MCF 10A (cell line): ENCODE data around the gene ABR. TPM values are rescaled to one million over a fixed set of nuclear protein-coding genes. Genes with fewer than 3 reads are reported as not detected.
"Not testable (repeated sequence)": the region's sequence is repeated elsewhere in the genome, so short reads cannot be mapped to it uniquely, and the experiment has no call there.

Experiments used
- BruUV-seq: library from RNA; stranded (reverse); fragments of 400-500 nt; replicated peaks from 2 replicates; lab custom pipeline; 2021; lab: Mats Ljungman, UMichigan
- CTCF ChIA-PET: fragments of 300-600 bp; sonication (Branson Sonifier 250); formaldehyde crosslinking; extraction: SDS; loops from one replicate; lab custom pipeline; 2021; ENCODE audit warnings: antibody characterized with exemption, inconsistent platforms; lab: Yijun Ruan, JAX
- POLR2A ChIA-PET: fragments of 300-600, 350-650 bp; sonication (Branson Sonifier 250); formaldehyde crosslinking; extraction: SDS; loops from one replicate; lab custom pipeline; 2020; ENCODE audit warnings: antibody characterized with exemption, inconsistent platforms; lab: Yijun Ruan, JAX
- DNase-seq: peaks from one replicate; pipeline ENCODE4 v3.0.0-alpha.2; 2018; ENCODE audit not compliant: unreplicated experiment
- H3K27ac Mint-ChIP-seq: one replicate; pipeline ENCODE4 v1.8.0; 2022; ENCODE audit warnings: mild to moderate bottlenecking, low read depth, mixed read lengths; ENCODE audit not compliant: unreplicated experiment
- H3K27me3 Mint-ChIP-seq: one replicate; pipeline ENCODE4 v1.8.0; 2022; ENCODE audit warnings: mixed read lengths; ENCODE audit not compliant: insufficient read depth, unreplicated experiment
- H3K36me3 Mint-ChIP-seq: one replicate; pipeline ENCODE4 v1.8.0; 2022; ENCODE audit warnings: mild to moderate bottlenecking, moderate library complexity, mixed read lengths; ENCODE audit not compliant: insufficient read depth, unreplicated experiment
- H3K4me1 Mint-ChIP-seq: one replicate; pipeline ENCODE4 v1.8.0; 2022; ENCODE audit warnings: mixed read lengths; ENCODE audit not compliant: insufficient read depth, unreplicated experiment
- H3K4me3 Mint-ChIP-seq: one replicate; pipeline ENCODE4 v1.8.0; 2022; ENCODE audit warnings: mild to moderate bottlenecking, moderate library complexity, mixed read lengths; ENCODE audit not compliant: unreplicated experiment
- H3K9me3 Mint-ChIP-seq: one replicate; pipeline ENCODE4 v1.8.0; 2022; ENCODE audit warnings: mixed read lengths; ENCODE audit not compliant: unreplicated experiment
- intact Hi-C: fragments of 100-400 bp; cut with micrococcal nuclease; formaldehyde crosslinking; loops from 2 replicates; pipeline ENCODE4 v1.14.1; 2022
- total RNA-seq: library from RNA; stranded (reverse); gene quantifications from 2 replicates; pipeline ENCODE4 v1.2.3, GENCODE V29; 2022
- TF ChIP-seq, protein P1 (sequence below): fragments of 200-600 bp; IDR thresholded peaks from one replicate; pipeline ENCODE4 v1.8.0; 2022; ENCODE audit warnings: antibody characterized with exemption, mild to moderate bottlenecking; ENCODE audit not compliant: unreplicated experiment

ABR gene
- total RNA-seq, 1 experiment from 2014 or later, result 44.7 TPM

DNA sequence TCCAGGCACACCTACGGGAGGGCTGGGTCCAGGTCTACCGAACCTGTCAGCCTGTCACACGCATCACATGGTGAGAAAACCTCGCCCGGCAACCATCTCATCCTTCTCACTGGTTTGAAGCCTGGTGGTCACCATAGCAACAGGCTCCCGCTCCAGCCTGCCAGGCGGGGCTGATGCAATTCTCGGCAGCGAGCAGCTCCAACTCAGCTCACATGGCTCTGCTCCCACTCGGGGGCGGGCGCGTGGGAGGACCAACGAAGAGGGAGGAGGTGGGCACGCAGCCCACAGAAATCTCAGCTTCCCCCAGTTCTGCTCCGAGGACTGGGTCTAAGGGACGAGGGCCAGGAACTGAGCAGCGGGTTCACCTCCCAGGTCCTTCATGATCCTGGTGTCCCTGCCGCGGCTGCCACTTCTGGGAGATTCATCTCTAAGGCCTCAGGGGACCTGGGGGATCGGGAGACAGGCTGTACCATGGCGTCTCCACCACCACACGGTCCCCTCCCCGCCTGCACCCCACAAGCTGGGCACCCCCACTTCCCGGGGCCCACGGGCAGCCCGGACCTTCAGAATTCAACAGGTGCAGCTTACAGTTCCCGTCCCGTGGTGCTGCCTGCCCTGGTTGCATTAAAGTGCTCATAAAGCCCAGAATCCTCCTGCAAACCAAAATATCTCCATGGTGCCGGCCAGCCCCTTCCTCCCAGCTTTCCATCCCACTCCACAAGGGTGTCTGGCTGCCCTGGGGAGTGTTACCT lies 25.8 kb downstream of the ABR start:
- POLR2A ChIA-PET, result no interaction called here
- no peak overlapping the region for H3K4me3 Mint-ChIP-seq
- CTCF ChIA-PET, result no interaction called here
- H3K27ac Mint-ChIP-seq, result no peak overlapping the region
- H3K27me3 Mint-ChIP-seq, result no peaks in the 10 kb centered on the region
- intact Hi-C loops, result no loop called here
- TF ChIP-seq, protein P1, sequence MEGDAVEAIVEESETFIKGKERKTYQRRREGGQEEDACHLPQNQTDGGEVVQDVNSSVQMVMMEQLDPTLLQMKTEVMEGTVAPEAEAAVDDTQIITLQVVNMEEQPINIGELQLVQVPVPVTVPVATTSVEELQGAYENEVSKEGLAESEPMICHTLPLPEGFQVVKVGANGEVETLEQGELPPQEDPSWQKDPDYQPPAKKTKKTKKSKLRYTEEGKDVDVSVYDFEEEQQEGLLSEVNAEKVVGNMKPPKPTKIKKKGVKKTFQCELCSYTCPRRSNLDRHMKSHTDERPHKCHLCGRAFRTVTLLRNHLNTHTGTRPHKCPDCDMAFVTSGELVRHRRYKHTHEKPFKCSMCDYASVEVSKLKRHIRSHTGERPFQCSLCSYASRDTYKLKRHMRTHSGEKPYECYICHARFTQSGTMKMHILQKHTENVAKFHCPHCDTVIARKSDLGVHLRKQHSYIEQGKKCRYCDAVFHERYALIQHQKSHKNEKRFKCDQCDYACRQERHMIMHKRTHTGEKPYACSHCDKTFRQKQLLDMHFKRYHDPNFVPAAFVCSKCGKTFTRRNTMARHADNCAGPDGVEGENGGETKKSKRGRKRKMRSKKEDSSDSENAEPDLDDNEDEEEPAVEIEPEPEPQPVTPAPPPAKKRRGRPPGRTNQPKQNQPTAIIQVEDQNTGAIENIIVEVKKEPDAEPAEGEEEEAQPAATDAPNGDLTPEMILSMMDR, result no peak
- no TSS peak for BruUV-seq
- peak; percentile 11 for DNase-seq
- H3K36me3 Mint-ChIP-seq, result no peaks in the 10 kb centered on the region
- no peaks in the 10 kb centered on the region for H3K4me1 Mint-ChIP-seq
- H3K9me3 Mint-ChIP-seq, result no peaks in the 10 kb centered on the region

DNA sequence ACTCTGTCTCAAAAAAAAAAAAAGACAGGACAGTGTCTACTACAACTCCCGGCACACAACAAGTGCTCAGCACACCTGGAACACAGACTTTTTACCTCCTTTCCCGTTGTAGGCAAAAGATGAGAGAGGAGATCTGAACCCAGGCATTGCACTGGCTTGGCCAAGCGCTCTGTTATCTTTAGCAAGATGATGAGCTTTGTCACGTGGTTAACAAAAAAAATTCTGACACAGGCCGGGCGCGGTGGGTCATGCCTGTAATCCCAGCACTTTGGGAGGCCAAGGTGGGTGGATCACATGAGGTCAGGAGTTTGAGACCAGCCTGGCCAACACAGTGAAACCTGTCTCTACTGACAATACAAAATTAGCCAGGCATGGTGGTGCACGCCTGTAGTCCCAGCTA lies 27.2 kb downstream of the ABR start:
- not testable (repeated sequence) for H3K9me3 Mint-ChIP-seq

DNA sequence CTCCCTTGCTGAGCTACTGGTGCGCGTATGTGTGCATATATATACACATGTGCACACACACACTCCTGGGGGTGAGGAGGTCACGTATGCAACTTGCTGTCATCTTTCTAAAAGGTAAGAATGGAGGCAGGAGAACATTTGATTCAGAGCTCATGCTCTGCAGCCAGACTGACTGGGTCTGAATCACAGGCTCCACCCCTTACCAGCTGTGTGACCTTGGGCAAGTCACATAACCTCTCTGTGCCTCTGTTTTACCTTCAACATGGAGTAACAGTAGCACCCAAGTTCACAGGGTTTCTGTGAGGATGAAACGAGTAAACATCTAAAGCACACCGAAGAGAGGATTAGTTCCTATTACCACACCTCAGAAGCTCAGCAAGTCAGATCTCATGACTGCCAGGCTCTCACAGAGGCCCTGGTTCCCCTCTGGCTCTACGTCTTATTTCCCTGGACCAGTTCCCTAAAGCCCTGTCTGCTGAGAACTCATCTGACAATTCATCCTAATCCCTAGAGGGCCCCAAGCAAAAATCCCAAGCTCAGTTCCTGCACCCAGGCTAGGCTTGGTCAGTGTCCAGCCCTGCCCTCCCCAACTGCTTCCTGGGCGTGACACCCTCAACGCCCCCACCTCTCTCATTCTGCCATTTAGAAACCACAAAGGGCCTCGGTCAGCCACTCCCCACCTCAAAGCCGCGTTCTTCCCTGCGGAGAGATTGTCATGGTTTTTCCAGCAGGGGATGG lies 28.7 kb downstream of the ABR start:
- no peak for DNase-seq
- Mint-ChIP-seq H3K4me1 (peaks cover 6% of the 10 kb centered on the region), H3K9me3 (no peaks in the 10 kb centered on the region), H3K27ac (no peak overlapping the region), H3K4me3 (no peak overlapping the region), H3K36me3 (peaks cover 7% of the 10 kb centered on the region), H3K27me3 (no peaks in the 10 kb centered on the region)
- BruUV-seq, result no TSS peak
- CTCF ChIA-PET, result interaction anchor here (1.0 to 2.6 kb wide), 4 partner anchors 10 to 95 kb away, joined by 4 to 19 read pairs (median 4); no protein-coding TSS in a partner anchor
- TF ChIP-seq, protein P1, result no peak
- intact Hi-C loops, result no loop called here
- POLR2A ChIA-PET, result no interaction called here

More for the DNA sequence above, 27.2 kb downstream of the ABR start:
- BruUV-seq, POLR2A ChIA-PET, H3K36me3 Mint-ChIP-seq, H3K27ac Mint-ChIP-seq, intact Hi-C loops, H3K4me1 Mint-ChIP-seq, DNase-seq, H3K4me3 Mint-ChIP-seq, H3K27me3 Mint-ChIP-seq: not testable (repeated sequence)
- CTCF ChIA-PET, result interaction anchor here (1.2 kb wide), 1 partner anchor 12 kb away, joined by 3 read pairs; no protein-coding TSS in a partner anchor

DNA sequence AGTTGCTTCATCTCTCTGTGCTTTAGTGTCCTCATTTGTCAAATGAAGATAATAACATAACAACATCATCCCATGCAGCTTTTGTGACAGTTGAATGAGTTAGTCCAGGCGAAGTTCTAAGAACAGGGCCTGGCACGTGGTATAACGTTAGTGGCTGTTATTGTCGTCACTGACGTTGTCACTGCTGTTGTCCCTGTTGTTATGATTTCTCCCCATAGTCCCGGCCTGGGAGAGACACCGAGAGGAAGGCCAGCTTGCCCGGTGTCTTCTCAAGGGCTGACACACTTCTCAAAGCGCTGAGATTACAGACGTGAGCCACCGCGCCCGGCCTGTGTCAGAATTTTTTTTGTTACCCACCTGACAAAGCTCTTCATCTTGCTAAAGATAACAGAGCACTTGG lies 29.9 kb downstream of the ABR start:
- peaks cover 7% of the 10 kb centered on the region for H3K36me3 Mint-ChIP-seq
- H3K27ac Mint-ChIP-seq, result no peak overlapping the region
- H3K27me3 Mint-ChIP-seq, result no peaks in the 10 kb centered on the region
- peaks cover 6% of the 10 kb centered on the region for H3K4me1 Mint-ChIP-seq
- ChIA-PET CTCF (interaction anchor here (1.0 to 2.6 kb wide), 4 partner anchors 12 to 92 kb away, joined by 3 to 19 read pairs (median 4); no protein-coding TSS in a partner anchor), POLR2A (no interaction called here)
- no peaks in the 10 kb centered on the region for H3K9me3 Mint-ChIP-seq
- no peak for DNase-seq
- intact Hi-C loops, result no loop called here
- TF ChIP-seq, protein P1, result no peak
- no peak overlapping the region for H3K4me3 Mint-ChIP-seq
- BruUV-seq, result no TSS peak
